NCI-H510A treated with DMSO at 0.1 percent for 48 hours (cell line): ENCODE data around the gene MAN2B2.

Source experiments
- DNase-seq: peaks from one replicate; lab custom pipeline; 2025; lab: John Stamatoyannopoulos, UW

The MAN2B2 gene

GRCh38 chr4:6574747-6575502, at the start of gene MAN2B2:
MAN2B2 (plus strand) TSS chr4:6575189; CDS start chr4:6575211, 22 bp downstream.
- DNase-seq: peak; percentile 58

GRCh38 chr4:6525474-6525873, 49.5 kb upstream of the MAN2B2 start:
- DNase-seq: no peak

GRCh38 chr4:6526156-6526555, 48.8 kb upstream of the MAN2B2 start:
- DNase-seq: no peak

GRCh38 chr4:6526671-6527091, 48.3 kb upstream of the MAN2B2 start:
- DNase-seq: no peak

GRCh38 chr4:6527259-6527658, 47.7 kb upstream of the MAN2B2 start:
- DNase-seq: no peak

- DNase-seq: no peak
These were observed 47.0 kb upstream of the MAN2B2 start for GRCh38 chr4:6527683-6528595.

- DNase-seq: no peak
These were observed 46.0 kb upstream of the MAN2B2 start for GRCh38 chr4:6529021-6529420.

GRCh38 chr4:6530301-6530700, 44.7 kb upstream of the MAN2B2 start:
- no peak for DNase-seq

- DNase-seq: no peak
These were observed 44.0 kb upstream of the MAN2B2 start for GRCh38 chr4:6530964-6531363.

- DNase-seq: no peak
These were observed 42.9 kb upstream of the MAN2B2 start for GRCh38 chr4:6532102-6532501.

- no peak for DNase-seq
These were observed 42.3 kb upstream of the MAN2B2 start for GRCh38 chr4:6532658-6533057.

- DNase-seq: no peak
These were observed 40.9 kb upstream of the MAN2B2 start for GRCh38 chr4:6534050-6534449.

GRCh38 chr4:6534618-6535328, 40.2 kb upstream of the MAN2B2 start:
- no peak for DNase-seq

- no peak for DNase-seq
These were observed 39.7 kb upstream of the MAN2B2 start for GRCh38 chr4:6535329-6535692.

GRCh38 chr4:6535706-6536105, 39.3 kb upstream of the MAN2B2 start:
- DNase-seq: no peak

GRCh38 chr4:6538111-6538510, 36.9 kb upstream of the MAN2B2 start:
- DNase-seq: no peak

- DNase-seq: peak; percentile 23
These were observed 36.4 kb upstream of the MAN2B2 start for GRCh38 chr4:6538575-6538974.

GRCh38 chr4:6539009-6539764, 35.8 kb upstream of the MAN2B2 start:
- DNase-seq: no peak

GRCh38 chr4:6540879-6541278, 34.1 kb upstream of the MAN2B2 start:
- no peak for DNase-seq

GRCh38 chr4:6541789-6542188, 33.2 kb upstream of the MAN2B2 start:
- DNase-seq: no peak

- DNase-seq: no peak
These were observed 32.0 kb upstream of the MAN2B2 start for GRCh38 chr4:6542951-6543350.

- DNase-seq: no peak
These were observed 28.9 kb upstream of the MAN2B2 start for GRCh38 chr4:6546091-6546490.
